Progenitor cell of endocrine pancreas (in vitro differentiated cells): ENCODE data around the gene RNF17. TPM values are rescaled to one million over a fixed set of nuclear protein-coding genes. Genes with fewer than 3 reads are reported as not detected.
A peak's percentile ranks its signal among the peaks of the same experiment; 100 is the strongest.

Experiments used
- DNase-seq: peaks from one replicate; pipeline ENCODE4 v3.0.0; 2021; ENCODE audit warnings: low spot score; ENCODE audit not compliant: unreplicated experiment
- H3K27ac Mint-ChIP-seq: 2 replicates; pipeline ENCODE4 v1.8.0; 2021; ENCODE audit warnings: mild to moderate bottlenecking, moderate library complexity, mixed read lengths
- H3K27me3 Mint-ChIP-seq: 2 replicates; pipeline ENCODE4 v1.8.0; 2021; ENCODE audit warnings: mixed read lengths
- H3K36me3 Mint-ChIP-seq: 2 replicates; pipeline ENCODE4 v1.8.0; 2022; ENCODE audit warnings: mixed read lengths; ENCODE audit not compliant: insufficient read depth
- H3K4me1 Mint-ChIP-seq: 2 replicates; pipeline ENCODE4 v1.8.0; 2021; ENCODE audit warnings: low read depth, mixed read lengths
- H3K4me3 Mint-ChIP-seq: 2 replicates; pipeline ENCODE4 v1.8.0; 2021; ENCODE audit warnings: low read depth, mild to moderate bottlenecking, moderate library complexity, mixed read lengths
- H3K9me3 Mint-ChIP-seq: 2 replicates; pipeline ENCODE4 v1.8.0; 2021; ENCODE audit warnings: low read depth, mixed read lengths
- CTCF ChIP-seq: fragments of 200-600 bp; sonication (generic); IDR thresholded peaks from one replicate; pipeline ENCODE4 v1.5.0; 2021; ENCODE audit warnings: antibody characterized with exemption, mild to moderate bottlenecking; ENCODE audit not compliant: unreplicated experiment
- total RNA-seq: library from RNA; stranded (reverse); gene quantifications from 2 replicates; pipeline ENCODE4 v1.2.1, GENCODE V29; 2021

RNF17 gene
- total RNA-seq, 1 donor from 2014 or later, result not detected

- peak overlapping the region; percentile 11 for H3K27ac Mint-ChIP-seq
- H3K4me1 Mint-ChIP-seq, result peaks cover 4% of the 10 kb centered on the region
- H3K9me3 Mint-ChIP-seq, result no peaks in the 10 kb centered on the region
- H3K27me3 Mint-ChIP-seq, result no peaks in the 10 kb centered on the region
- TF ChIP-seq CTCF, result no peak
- no peak overlapping the region for H3K4me3 Mint-ChIP-seq
- DNase-seq, result no peak
- H3K36me3 Mint-ChIP-seq, result peaks cover 29% of the 10 kb centered on the region
Observed at GRCh38 chr13:24891476-24892108, 127.6 kb downstream of the RNF17 start.

- Mint-ChIP-seq H3K9me3 (no peaks in the 10 kb centered on the region), H3K4me3 (no peak overlapping the region), H3K4me1 (peaks cover 4% of the 10 kb centered on the region), H3K36me3 (peaks cover 31% of the 10 kb centered on the region), H3K27ac (no peak overlapping the region), H3K27me3 (no peaks in the 10 kb centered on the region)
- no peak for DNase-seq
- TF ChIP-seq CTCF, result no peak
Observed at GRCh38 chr13:24892829-24893228, 128.9 kb downstream of the RNF17 start.

- Mint-ChIP-seq H3K9me3 (no peaks in the 10 kb centered on the region), H3K27ac (peak overlapping the region; percentile 72), H3K27me3 (no peaks in the 10 kb centered on the region), H3K36me3 (peaks cover 31% of the 10 kb centered on the region), H3K4me3 (no peak overlapping the region), H3K4me1 (peaks cover 4% of the 10 kb centered on the region)
- DNase-seq, result no peak
- no peak for TF ChIP-seq CTCF
Observed at GRCh38 chr13:24893863-24894262, 129.9 kb downstream of the RNF17 start.

GRCh38 chr13:24894277-24894971 lies 130.5 kb downstream of the RNF17 start:
- no peak for TF ChIP-seq CTCF
- H3K27ac Mint-ChIP-seq, result peak overlapping the region; percentile 72

GRCh38 chr13:24894972-24895300 lies 131.0 kb downstream of the RNF17 start:
- H3K27me3 Mint-ChIP-seq, result no peaks in the 10 kb centered on the region
- H3K27ac Mint-ChIP-seq, result no peak overlapping the region
- H3K36me3 Mint-ChIP-seq, result peaks cover 29% of the 10 kb centered on the region
- no peak overlapping the region for H3K4me3 Mint-ChIP-seq
- no peak for TF ChIP-seq CTCF
- no peak for DNase-seq
- no peaks in the 10 kb centered on the region for H3K9me3 Mint-ChIP-seq
- H3K4me1 Mint-ChIP-seq, result no peaks in the 10 kb centered on the region

More at GRCh38 chr13:24894277-24894971, 130.5 kb downstream of the RNF17 start:
- H3K4me3 Mint-ChIP-seq, result no peak overlapping the region
- H3K4me1 Mint-ChIP-seq, result peaks cover 4% of the 10 kb centered on the region
- H3K27me3 Mint-ChIP-seq, result no peaks in the 10 kb centered on the region
- no peaks in the 10 kb centered on the region for H3K9me3 Mint-ChIP-seq
- DNase-seq, result no peak
- H3K36me3 Mint-ChIP-seq, result peaks cover 31% of the 10 kb centered on the region
